Central memory CD4-positive, alpha-beta T cell (primary cell): Measurements from ENCODE around the gene PSTPIP2.
"Not testable (repeated sequence)": the region's sequence is repeated elsewhere in the genome, so short reads cannot be mapped to it uniquely, and the experiment has no call there.

Source experiments
- DNase-seq: peaks from one replicate; pipeline ENCODE4 v3.0.0; 2022

PSTPIP2 gene

GRCh38 chr18:46069524-46069923 is 2.5 kb downstream of the PSTPIP2 start:
- DNase-seq = no peak

GRCh38 chr18:46068763-46069162 is 3.3 kb downstream of the PSTPIP2 start:
- DNase-seq = no peak

- no peak for DNase-seq
These were observed 4.5 kb downstream of the PSTPIP2 start for GRCh38 chr18:46067438-46068007.

- DNase-seq = no peak
These were observed 9.3 kb downstream of the PSTPIP2 start for GRCh38 chr18:46062781-46063180.

GRCh38 chr18:46061796-46062195 is 10.3 kb downstream of the PSTPIP2 start:
- no peak for DNase-seq

GRCh38 chr18:46061387-46061786 is 10.7 kb downstream of the PSTPIP2 start:
- DNase-seq = no peak

GRCh38 chr18:46060359-46060841 is 11.7 kb downstream of the PSTPIP2 start:
- DNase-seq = no peak

GRCh38 chr18:46055838-46056230 is 16.2 kb downstream of the PSTPIP2 start:
- no peak for DNase-seq

GRCh38 chr18:46054956-46055837 is 16.9 kb downstream of the PSTPIP2 start:
- no peak for DNase-seq

GRCh38 chr18:46053368-46054095 is 18.5 kb downstream of the PSTPIP2 start:
- no peak for DNase-seq

- no peak for DNase-seq
These were observed 20.2 kb downstream of the PSTPIP2 start for GRCh38 chr18:46051731-46052461.

- DNase-seq = no peak
These were observed 21.8 kb downstream of the PSTPIP2 start for GRCh38 chr18:46050268-46050667.

GRCh38 chr18:46048641-46049040 is 23.4 kb downstream of the PSTPIP2 start:
- no peak for DNase-seq

- DNase-seq = not testable (repeated sequence)
These were observed 24.7 kb downstream of the PSTPIP2 start for GRCh38 chr18:46047369-46047768.

- no peak for DNase-seq
These were observed 25.4 kb downstream of the PSTPIP2 start for GRCh38 chr18:46046688-46047087.

GRCh38 chr18:46046126-46046525 is 25.9 kb downstream of the PSTPIP2 start:
- no peak for DNase-seq

GRCh38 chr18:46042571-46043123 is 29.4 kb downstream of the PSTPIP2 start:
- no peak for DNase-seq

- no peak for DNase-seq
These were observed 31.3 kb downstream of the PSTPIP2 start for GRCh38 chr18:46040747-46041104.

GRCh38 chr18:46040033-46040746 is 31.9 kb downstream of the PSTPIP2 start:
- no peak for DNase-seq

GRCh38 chr18:46037512-46038305 is 34.4 kb downstream of the PSTPIP2 start:
- DNase-seq = no peak
